G401 (cell line): Measurements from ENCODE around the gene CTNNA3. TPM values are rescaled to one million over a fixed set of nuclear protein-coding genes. Genes with fewer than 3 reads are reported as not detected.

Source experiments
- DNase-seq: peaks from one replicate; pipeline ENCODE4 v3.0.0-alpha.2; 2015; ENCODE audit warnings: low spot score
- in situ Hi-C: cut with HindIII; loops from 2 replicates; pipeline ENCODE4 v1.10.0; 2016; ENCODE audit warnings: low sequenced_read_pairs, mixed read lengths
- total RNA-seq: library from RNA; depleted of rRNA; stranded (reverse); fragments of >200 nt; shearing (Covaris generic); gene quantifications from 2 replicates; pipeline ENCODE4 v1.2.3, GENCODE V29; 2014

The CTNNA3 gene
- total RNA-seq, 1 experiment from 2014 or later: not detected

DNA sequence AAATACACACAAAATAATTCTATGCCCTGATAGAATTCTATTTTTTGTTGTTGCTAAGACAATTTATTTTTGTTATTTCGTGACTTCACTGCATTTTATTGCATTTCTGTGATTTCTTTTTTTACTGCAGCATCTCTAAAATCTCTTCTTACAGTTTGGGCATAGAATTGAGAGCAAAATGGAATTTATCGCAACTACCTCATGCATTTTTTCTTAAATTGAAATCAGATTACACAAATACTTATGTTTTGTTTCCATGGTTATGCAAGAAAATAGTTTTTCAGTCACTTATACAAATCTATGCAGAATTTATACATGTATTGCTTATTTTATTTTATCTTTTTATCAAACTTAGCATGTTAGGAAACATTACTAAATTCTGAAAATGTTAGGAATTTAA, 1552.0 kb downstream of the CTNNA3 start:
- in situ Hi-C loops: no loop called here
- DNase-seq: no peak

DNA sequence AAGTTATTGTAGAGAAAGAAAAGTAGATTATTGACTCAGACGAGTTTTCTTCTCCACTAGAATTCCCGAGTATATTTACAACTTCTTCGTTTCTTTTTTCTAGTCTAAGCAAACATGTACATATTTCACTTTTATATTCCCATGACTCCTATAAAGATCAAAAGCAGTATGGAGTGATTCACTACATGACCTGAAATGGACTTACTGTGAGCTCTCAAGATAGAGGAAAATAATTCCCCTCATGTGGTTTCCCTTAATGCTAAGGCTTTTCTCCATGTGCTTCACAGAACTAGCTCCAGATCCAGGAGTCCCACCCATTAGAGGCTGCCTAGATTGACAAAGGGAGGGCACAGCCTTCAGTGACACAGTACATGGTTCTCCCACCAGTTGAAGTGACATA, 1593.2 kb downstream of the CTNNA3 start:
- no peak for DNase-seq
- in situ Hi-C loops: no loop called here

DNA sequence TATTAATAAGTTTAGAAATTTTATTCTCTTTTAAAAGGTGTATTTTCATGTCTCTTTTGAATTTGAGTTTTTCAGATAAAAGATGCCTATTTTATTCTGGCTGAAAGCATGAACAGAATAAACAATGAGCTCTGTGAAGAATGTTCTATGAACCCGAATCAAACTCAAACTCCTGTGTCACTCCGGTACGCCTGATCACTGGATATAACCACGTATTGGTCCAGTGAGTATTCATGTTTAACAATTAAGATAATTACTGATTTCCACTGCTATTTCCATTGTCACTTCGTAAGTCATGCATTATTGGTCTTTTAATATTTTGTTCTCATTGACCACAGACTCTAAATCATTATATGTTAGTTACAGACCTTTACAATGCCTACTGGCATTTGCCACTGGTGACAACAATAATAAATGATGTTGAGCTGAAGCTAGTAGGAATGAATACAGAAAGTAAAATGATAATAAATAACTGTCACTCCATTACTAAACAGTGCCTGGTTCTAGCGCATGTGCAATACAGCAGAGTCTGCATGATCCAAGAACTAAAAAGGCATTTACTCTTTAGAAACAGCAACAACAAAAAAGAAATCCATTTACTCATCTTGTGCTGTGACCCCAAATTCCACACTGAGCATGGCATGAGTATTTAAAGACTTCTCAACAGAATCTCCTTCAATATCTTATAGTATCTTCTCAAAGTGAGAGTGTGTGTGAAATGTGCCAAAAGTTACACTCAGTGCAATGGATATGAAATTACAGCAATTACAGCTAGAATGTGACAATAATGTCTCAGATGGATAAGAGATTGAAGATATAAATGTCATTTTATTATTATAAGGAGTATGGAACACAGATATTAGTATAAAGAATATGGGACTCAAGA, 1597.2 kb downstream of the CTNNA3 start:
- DNase-seq: no peak
- in situ Hi-C loops: no loop called here

DNA sequence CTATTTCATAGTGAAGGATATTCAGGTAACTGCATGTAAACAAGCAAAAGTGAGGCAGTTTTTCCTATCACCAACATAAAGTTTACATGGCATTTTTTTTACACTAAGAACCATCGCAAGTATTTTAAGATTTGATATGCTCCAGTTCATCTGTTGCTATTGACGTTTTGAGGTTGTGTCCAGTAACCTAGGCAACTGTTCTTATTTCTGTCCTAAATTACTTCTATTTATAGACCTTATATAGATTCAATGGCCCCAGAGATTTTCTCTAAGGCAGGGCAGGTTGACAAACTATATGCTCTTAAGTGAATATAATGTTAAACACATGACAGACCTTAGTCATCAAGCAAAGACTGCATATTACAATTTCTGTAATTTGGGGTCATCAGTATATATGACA, 1600.4 kb downstream of the CTNNA3 start:
- DNase-seq: no peak
- in situ Hi-C loops: no loop called here

DNA sequence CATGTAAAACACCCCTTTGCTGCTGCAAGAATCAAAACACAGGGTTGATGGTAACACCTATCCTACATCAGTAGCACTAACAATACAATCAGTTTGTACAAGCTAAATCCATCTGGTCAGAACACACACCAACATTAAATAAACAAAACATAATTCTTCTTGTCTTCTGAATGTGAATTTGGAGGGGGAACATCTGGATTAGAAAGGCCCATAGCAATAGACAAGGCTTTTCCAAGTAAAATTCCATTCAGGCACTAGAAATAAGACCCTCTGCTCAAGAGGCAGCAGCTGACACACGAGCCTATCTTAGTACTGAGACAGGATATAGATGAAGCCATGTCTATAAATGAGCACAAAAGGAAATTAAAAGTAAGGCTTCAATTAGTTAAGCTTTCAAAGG, 1610.1 kb downstream of the CTNNA3 start:
- in situ Hi-C loops: no loop called here
- no peak for DNase-seq

DNA sequence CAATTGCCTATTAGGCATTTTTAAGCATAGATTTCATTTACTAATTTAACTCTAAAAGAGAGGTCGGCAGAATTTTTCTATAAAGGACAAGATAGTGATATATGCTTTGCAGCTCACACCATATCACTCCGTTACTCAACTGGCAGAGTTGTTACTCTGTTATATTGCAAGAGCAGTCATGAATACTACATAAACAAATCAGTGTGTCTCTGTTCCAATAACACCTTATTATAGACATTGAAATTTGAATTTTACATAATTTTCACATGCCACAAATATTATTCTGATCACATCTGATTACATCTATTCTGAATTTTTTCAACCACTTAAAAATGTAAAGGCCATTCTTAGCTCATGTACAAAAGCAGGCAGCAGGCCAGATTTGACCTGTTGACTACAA, 1624.1 kb downstream of the CTNNA3 start:
- no peak for DNase-seq
- in situ Hi-C loops: no loop called here

DNA sequence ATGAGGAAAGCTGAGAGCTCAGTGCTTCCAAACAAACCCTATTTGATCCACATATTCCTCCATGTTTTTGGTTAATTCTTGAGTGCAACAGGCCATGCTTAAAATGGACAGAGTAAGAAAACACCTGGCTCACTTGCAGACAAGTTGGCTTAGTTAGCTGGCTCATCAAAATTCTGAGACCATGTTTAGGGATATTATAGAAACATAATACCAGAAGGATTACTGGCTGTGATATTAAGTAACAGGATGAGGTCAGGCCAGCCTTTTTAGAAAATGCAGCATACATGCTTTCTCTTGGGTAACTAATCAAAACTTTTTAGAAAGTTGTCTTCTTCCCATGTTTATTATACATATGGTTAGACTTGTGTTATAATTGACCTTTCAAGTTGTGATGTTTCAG, 1637.4 kb downstream of the CTNNA3 start:
- in situ Hi-C loops: no loop called here
- DNase-seq: no peak

DNA sequence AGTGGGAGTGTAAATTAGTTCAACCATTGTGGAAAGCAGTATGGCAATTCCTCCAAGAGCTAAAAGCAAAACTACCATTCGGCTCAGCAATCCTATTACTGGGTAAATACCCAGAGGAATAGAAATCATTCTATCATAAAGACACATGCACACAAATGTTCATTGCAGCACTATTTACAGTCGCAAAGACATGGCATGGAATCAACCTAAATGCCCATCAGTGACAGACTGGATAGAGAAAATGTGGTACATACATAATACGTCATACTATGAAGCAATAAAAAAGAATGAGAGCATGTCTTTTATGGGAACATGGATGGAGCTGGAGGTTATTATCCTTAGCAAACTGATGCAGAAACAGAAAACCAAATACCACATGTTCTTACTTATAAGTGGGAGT, 1646.7 kb downstream of the CTNNA3 start:
- DNase-seq: no peak
- in situ Hi-C loops: no loop called here

DNA sequence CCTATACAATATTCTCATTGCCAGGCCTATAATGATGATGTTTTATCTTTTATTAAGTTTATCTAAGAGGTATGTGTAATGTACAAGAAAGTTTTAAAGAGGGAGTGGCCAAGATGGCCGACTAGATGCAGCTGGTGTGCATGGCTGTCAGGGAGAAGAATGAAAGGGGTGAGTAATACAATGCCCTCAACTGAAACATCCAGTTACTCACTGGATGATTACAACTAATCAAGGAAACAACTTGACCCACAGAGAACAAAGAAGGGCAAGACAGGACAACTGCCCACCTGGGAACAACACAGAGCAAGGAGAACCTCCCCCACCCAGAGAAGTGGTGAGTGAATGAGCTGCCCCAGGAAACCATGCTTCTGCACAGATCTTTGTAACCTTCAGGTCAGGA, 1650.1 kb downstream of the CTNNA3 start:
- in situ Hi-C loops: no loop called here
- no peak for DNase-seq

DNA sequence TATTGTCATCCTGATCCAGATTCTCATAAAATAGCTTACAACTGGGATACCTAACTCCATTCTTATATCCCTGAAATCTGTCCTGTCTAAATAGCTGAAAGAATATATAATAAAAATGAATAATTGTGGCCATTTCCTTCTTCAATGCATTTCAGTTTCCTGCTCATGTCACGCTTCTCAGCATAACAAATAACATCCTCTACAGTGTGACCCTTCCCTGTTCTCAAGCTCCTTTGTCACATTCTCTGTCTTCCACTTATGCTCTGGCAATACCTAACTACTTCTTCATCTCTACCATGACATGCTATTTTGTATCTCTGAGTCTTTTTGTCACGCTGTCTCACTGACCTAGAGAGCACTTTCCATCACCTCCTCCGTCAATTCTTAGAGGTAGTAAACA, 1654.2 kb downstream of the CTNNA3 start:
- DNase-seq: no peak
- in situ Hi-C loops: no loop called here

DNA sequence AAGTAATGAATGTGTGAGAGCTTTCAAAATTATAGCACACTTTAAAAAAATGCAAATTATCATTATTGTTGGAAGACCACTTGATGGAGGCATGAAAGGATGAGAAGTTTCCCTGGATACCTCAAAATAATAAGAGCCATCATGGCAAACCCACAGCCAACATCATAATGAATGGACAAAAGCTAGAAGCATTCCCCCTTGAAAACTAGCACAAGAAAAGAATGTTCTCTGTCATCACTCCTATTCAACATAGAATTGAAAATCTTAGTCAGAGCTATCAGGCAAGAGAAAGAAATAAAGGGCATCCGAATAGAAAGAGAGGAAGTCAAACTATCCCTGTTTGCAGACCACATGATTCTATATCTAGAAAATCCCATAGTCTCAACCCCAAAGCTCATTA, 1657.4 kb downstream of the CTNNA3 start:
- DNase-seq: no peak
- in situ Hi-C loops: no loop called here

DNA sequence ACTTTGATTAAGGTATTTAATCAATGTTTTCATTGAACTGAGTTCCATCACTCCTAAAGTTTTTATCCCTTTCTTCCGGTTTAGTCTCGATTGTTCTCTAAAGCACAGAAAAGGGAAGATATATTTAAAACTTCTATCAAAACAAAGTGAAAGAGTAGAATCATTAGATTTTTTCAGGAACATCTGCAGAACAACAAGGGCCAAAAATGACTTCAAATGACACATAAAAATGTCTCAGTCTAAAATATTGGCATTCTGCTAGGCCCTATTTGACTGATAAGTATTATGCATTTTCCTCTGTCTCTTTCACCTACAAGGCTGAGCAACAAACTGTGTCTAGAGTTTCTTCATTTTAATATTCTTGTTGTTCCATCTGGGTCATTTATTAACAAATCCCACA, 1669.7 kb downstream of the CTNNA3 start:
- in situ Hi-C loops: no loop called here
- no peak for DNase-seq

DNA sequence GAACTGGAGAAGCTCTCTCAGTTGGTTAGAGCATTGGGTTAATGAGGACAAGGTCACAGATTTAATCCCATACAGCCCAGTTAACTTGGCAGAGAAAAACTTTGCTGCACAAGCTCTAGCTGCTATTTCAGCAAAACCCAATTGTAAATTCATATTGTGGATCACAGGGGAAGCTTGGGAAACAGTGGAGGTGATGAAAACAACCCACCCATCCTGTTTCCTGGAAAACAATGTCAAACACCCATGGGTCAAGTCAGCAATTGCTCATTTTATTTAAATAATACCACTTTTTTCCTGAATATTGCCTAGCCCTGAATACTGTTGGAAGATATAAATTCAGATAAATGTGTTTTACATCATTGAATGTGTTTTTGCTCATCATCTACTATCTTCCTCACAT, 1670.8 kb downstream of the CTNNA3 start:
- in situ Hi-C loops: no loop called here
- DNase-seq: no peak

DNA sequence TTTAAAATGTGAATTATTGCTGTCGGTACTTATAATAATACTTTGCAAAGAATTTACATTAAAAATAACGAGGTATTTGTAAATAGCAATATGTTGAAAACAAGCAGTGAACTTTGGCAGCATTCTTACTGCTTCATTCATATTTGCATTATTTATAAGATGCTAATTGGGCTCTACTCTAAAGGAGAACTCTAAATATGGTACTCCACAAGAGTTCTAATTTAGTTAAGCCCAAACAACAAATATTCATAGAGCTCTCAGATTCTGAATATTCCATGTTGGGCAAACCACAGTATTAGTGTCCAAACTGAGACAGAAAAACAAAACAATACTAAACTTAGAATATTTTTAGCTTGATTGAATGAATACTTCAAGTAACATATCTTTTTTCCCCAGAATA, 1674.6 kb downstream of the CTNNA3 start:
- in situ Hi-C loops: no loop called here
- no peak for DNase-seq

DNA sequence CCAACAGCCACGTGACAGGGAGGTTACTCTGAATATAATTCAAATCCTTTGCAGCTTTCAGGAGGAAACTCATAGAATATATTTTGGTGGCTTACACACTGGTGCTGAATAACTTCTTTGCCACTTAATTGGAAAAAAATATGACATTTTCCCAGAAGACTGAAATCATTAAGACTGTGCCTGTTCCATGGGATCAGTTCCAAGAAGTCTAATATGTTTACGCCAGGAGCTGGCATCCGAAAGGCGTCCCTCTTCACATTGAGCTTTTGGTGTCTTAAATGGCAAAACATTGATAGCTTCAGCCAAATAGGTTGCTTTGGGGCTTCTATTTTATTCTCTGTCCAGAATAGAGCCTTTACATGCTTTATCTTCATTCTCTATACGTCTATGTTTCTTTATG, 1687.8 kb downstream of the CTNNA3 start:
- in situ Hi-C loops: no loop called here
- DNase-seq: no peak

DNA sequence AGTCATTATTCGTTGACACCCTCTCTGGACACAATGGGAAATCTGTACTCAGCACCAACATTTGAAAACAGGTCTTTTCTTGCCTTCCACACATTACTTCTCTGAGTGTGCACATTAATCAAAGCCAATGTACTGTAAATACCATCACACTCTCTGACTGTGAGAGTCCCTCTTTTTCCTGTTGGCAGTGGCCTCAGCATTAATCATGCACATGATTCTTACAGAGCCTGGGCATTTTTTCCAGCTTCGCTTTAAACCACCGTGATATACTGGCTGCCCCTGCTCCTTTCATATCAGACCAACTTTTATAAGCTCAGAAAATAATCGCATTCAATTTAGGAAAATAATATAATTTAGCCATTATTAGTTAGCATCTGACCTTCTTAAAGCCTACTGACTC, 1689.6 kb downstream of the CTNNA3 start:
- in situ Hi-C loops: no loop called here

DNA sequence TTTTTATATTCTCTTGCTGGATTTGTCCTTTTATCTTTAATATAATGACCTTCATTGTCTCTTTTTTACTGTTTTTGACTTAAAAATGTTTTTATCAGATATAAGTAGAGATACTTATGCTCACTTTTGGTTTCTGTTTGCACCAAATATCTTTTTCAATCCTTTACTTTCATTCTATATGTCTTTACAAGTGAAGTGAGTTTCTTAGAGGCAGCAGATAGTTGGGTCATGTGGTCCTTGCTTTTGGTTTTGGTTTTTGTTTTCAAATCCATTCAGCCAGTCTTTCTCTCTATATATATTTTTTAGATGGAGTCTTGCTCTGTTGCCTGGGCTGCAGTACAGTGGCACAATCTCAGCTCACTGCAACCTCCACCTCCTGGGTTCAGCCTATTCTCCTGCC, 1702.5 kb downstream of the CTNNA3 start:
- in situ Hi-C loops: no loop called here
- DNase-seq: no peak

More for the DNA sequence above, 1689.6 kb downstream of the CTNNA3 start:
- no peak for DNase-seq

DNA sequence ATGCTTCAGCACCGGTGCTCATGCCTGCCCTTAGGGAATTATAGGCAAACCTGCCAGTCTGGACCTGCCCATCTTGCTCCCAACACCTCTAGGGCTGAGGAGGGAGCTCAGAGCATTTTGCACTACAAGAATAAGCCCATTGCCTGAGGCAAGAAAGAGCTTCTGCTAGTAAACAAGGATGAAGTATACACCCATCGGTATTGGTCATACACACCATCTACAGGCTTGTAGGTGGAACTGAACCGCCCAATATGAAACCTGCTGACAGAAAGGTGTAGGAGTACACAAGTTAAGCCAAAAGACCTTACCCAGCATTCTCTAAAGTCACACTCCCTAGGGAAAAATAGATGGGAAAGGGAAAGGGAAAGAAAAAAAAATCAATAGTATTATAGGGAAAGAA, 1727.1 kb downstream of the CTNNA3 start:
- in situ Hi-C loops: no loop called here

DNA sequence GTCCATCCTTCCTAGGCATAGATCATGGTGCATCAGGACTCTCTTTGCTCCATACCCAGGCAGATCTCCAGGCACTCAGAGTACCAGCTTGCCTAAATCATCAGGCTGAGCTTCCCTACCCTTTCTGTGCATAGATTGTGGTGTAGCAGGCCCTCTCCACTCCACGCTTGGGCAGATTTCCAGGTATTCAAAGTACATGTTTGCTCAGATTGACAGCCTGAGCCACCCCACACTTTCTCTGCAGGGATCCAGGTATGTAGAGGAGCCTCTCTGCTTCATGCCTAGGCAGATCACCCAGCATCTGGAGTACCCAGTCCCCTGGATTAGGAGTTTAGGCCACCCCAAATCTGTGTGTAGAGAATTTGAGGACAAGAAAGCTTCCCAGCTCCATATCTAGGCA, 1727.6 kb downstream of the CTNNA3 start:
- DNase-seq: no peak
- in situ Hi-C loops: no loop called here

More for the DNA sequence above, 1727.1 kb downstream of the CTNNA3 start:
- no peak for DNase-seq

DNA sequence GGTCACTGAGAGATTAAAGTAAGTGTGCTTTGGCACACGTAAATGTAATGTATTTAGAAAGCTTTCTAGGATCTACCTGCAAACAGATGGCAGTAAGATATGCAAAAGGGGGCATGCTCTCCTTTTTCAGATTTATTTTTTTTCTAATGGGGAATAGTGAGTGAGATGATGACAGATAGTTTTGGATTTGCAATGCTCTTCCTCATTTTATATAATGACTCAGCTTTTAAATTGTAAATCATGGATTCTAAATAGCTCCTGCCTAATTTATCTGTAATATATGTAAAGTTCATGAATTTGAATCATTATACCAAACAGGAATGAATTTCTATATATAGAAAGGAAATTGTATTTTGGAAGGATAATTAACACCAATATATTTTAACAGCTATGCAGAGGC, 1731.8 kb downstream of the CTNNA3 start:
- no peak for DNase-seq
- in situ Hi-C loops: no loop called here

DNA sequence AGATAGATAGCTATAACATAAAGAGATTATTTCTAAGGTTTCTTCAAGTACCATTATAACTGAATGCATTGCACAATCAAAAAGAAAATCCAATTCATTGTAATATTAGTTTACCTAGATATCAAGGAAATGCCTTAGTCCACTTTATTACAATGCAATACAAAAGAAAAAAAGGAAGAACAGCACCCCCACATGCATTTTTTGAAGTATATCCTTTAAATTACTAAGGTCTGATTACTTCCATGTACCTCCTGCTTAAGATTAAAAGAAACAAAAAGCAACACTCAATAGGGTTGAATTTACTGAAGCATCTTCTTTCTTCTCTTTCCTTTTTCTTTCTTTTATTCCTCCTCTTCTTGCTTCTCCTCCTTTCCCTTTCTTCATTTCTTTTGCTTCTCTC, 1743.9 kb downstream of the CTNNA3 start:
- in situ Hi-C loops: no loop called here
- DNase-seq: no peak
